Activated CD4-positive, alpha-beta memory T cell treated with anti-CD3 and anti-CD28 coated beads, Interleukin-2, amount 10 ng/mL, durations not matched to agents 7 days and 5 days (primary cell): ENCODE results near the gene MED13. TPM values are rescaled to one million over a fixed set of nuclear protein-coding genes. Genes with fewer than 3 reads are reported as not detected.

ENCODE experiments used
- CTCF ChIA-PET: fragments of 350-600 bp; sonication (Branson Sonifier 250); formaldehyde crosslinking; loops from one replicate; lab custom pipeline; 2021; ENCODE audit warnings: antibody characterized with exemption, inconsistent platforms; lab: Charles Lee
- POLR2A ChIA-PET: fragments of 350-600 bp; sonication (Branson Sonifier 250); formaldehyde crosslinking; loops from one replicate; lab custom pipeline; 2021; ENCODE audit warnings: antibody characterized with exemption; lab: Charles Lee
- DNase-seq: peaks from one replicate; pipeline ENCODE4 v3.0.0-alpha.2; 2020
- H3K27ac Mint-ChIP-seq: one replicate; pipeline ENCODE4 v1.8.0; 2021; ENCODE audit warnings: mild to moderate bottlenecking, mixed read lengths
- H3K27me3 Mint-ChIP-seq: one replicate; pipeline ENCODE4 v1.8.0; 2021; ENCODE audit warnings: mixed read lengths
- H3K36me3 Mint-ChIP-seq: one replicate; pipeline ENCODE4 v1.8.0; 2021; ENCODE audit warnings: low read depth, mixed read lengths
- H3K4me1 Mint-ChIP-seq: one replicate; pipeline ENCODE4 v1.8.0; 2021; ENCODE audit warnings: mixed read lengths
- H3K4me3 Mint-ChIP-seq: one replicate; pipeline ENCODE4 v1.8.0; 2021; ENCODE audit warnings: mild to moderate bottlenecking, mixed read lengths
- H3K9me3 Mint-ChIP-seq: one replicate; pipeline ENCODE4 v1.8.0; 2021; ENCODE audit warnings: mixed read lengths
- total RNA-seq, 2 experiments: library from RNA; stranded (reverse); gene quantifications; one replicate each; pipeline ENCODE4 v1.2.3, GENCODE V29; 2021

The MED13 gene
- 10 to 100 TPM; 54.0 to 54.8 TPM for total RNA-seq

- no peaks in the 10 kb centered on the region for H3K9me3 Mint-ChIP-seq
- H3K4me1 Mint-ChIP-seq: peaks cover 37% of the 10 kb centered on the region
- peak within 1 kb of the TSS; percentile 94 for H3K4me3 Mint-ChIP-seq
- H3K27ac Mint-ChIP-seq: peak within 1 kb of the TSS; percentile 96
- H3K36me3 Mint-ChIP-seq: peaks cover 37% of the 10 kb centered on the region
- H3K27me3 Mint-ChIP-seq: no peaks in the 10 kb centered on the region
- ChIA-PET CTCF (interaction anchor here (0.7 to 1.6 kb wide), 29 partner anchors 11 to 653 kb away, joined by 3 to 26 read pairs (median 4); partner anchors contain the start of gene BRIP1), POLR2A (interaction anchor here (0.6 to 3.3 kb wide), 8 partner anchors 19 to 1387 kb away, joined by 3 to 55 read pairs (median 4); partner anchors contain the start of genes BCAS3, BRIP1 and INTS2)
- DNase-seq: peak; percentile 66
Measured at GRCh38 chr17:62064791-62065563, at the start of gene MED13. Gene MED13, minus strand, starts transcription at chr17:62065278. Its CDS starts 73 bp downstream, at chr17:62065205.

- Mint-ChIP-seq H3K4me3 (no peak overlapping the region), H3K9me3 (no peaks in the 10 kb centered on the region), H3K27me3 (no peaks in the 10 kb centered on the region), H3K27ac (no peak overlapping the region), H3K36me3 (no peaks in the 10 kb centered on the region), H3K4me1 (peaks cover 3% of the 10 kb centered on the region)
- POLR2A ChIA-PET: interaction anchor here (0.7 kb wide), 1 partner anchor 386 kb away, joined by 4 read pairs; no protein-coding TSS in a partner anchor
- DNase-seq: no peak
- CTCF ChIA-PET: interaction anchor here (1.5 to 1.8 kb wide), 2 partner anchors 10 to 47 kb away, joined by 4 read pairs; no protein-coding TSS in a partner anchor
Measured at GRCh38 chr17:62112229-62112628, 47.2 kb upstream of the MED13 start.

GRCh38 chr17:62111562-62112171 lies 46.6 kb upstream of the MED13 start:
- ChIA-PET POLR2A (interaction anchor here (0.7 kb wide), 1 partner anchor 385 kb away, joined by 4 read pairs; no protein-coding TSS in a partner anchor), CTCF (interaction anchor here (1.8 kb wide), 1 partner anchor 46 kb away, joined by 4 read pairs; no protein-coding TSS in a partner anchor)

GRCh38 chr17:62110923-62111484 lies 45.9 kb upstream of the MED13 start:
- CTCF ChIA-PET: interaction anchor here (1.8 to 2.2 kb wide), 2 partner anchors 45 to 476 kb away, joined by 4 to 13 read pairs; no protein-coding TSS in a partner anchor
- POLR2A ChIA-PET: no interaction called here
- no peak overlapping the region for H3K27ac Mint-ChIP-seq
- H3K27me3 Mint-ChIP-seq: no peaks in the 10 kb centered on the region
- no peaks in the 10 kb centered on the region for H3K36me3 Mint-ChIP-seq
- H3K9me3 Mint-ChIP-seq: no peaks in the 10 kb centered on the region
- DNase-seq: no peak
- H3K4me3 Mint-ChIP-seq: no peak overlapping the region
- peaks cover 3% of the 10 kb centered on the region for H3K4me1 Mint-ChIP-seq

More at GRCh38 chr17:62111562-62112171, 46.6 kb upstream of the MED13 start:
- Mint-ChIP-seq H3K36me3 (no peaks in the 10 kb centered on the region), H3K9me3 (no peaks in the 10 kb centered on the region), H3K27ac (no peak overlapping the region), H3K4me1 (peaks cover 3% of the 10 kb centered on the region), H3K27me3 (no peaks in the 10 kb centered on the region), H3K4me3 (no peak overlapping the region)
- no peak for DNase-seq

GRCh38 chr17:62109924-62110323 lies 44.8 kb upstream of the MED13 start:
- CTCF ChIA-PET: interaction anchor here (0.5 to 2.2 kb wide), 34 partner anchors 9 to 475 kb away, joined by 3 to 26 read pairs (median 5); partner anchors contain the start of gene BRIP1
- no peak overlapping the region for H3K4me3 Mint-ChIP-seq

GRCh38 chr17:62109378-62109902 lies 44.4 kb upstream of the MED13 start:
- Mint-ChIP-seq H3K9me3 (no peaks in the 10 kb centered on the region), H3K36me3 (no peaks in the 10 kb centered on the region), H3K27me3 (peaks cover 3% of the 10 kb centered on the region), H3K4me1 (peaks cover 3% of the 10 kb centered on the region), H3K4me3 (no peak overlapping the region), H3K27ac (no peak overlapping the region)
- CTCF ChIA-PET: interaction anchor here (0.5 to 2.2 kb wide), 37 partner anchors 10 to 474 kb away, joined by 3 to 26 read pairs (median 5); partner anchors contain the start of gene BRIP1
- DNase-seq: peak; percentile 76
- POLR2A ChIA-PET: interaction anchor here (0.9 to 1.5 kb wide), 7 partner anchors 10 to 246 kb away, joined by 3 to 4 read pairs (median 3); partner anchors contain the start of genes BRIP1 and MED13

More at GRCh38 chr17:62109924-62110323, 44.8 kb upstream of the MED13 start:
- POLR2A ChIA-PET: interaction anchor here (0.9 to 1.5 kb wide), 6 partner anchors 11 to 247 kb away, joined by 3 to 4 read pairs (median 4); partner anchors contain the start of genes BRIP1 and MED13
- Mint-ChIP-seq H3K4me1 (peaks cover 3% of the 10 kb centered on the region), H3K27me3 (peaks cover 3% of the 10 kb centered on the region), H3K27ac (no peak overlapping the region), H3K9me3 (no peaks in the 10 kb centered on the region), H3K36me3 (no peaks in the 10 kb centered on the region)
- DNase-seq: no peak

- ChIA-PET POLR2A (no interaction called here), CTCF (no interaction called here)
- no peak overlapping the region for H3K4me3 Mint-ChIP-seq
- H3K9me3 Mint-ChIP-seq: no peaks in the 10 kb centered on the region
- H3K36me3 Mint-ChIP-seq: no peaks in the 10 kb centered on the region
- no peak for DNase-seq
- H3K4me1 Mint-ChIP-seq: peaks cover under 1% of the 10 kb centered on the region
- H3K27me3 Mint-ChIP-seq: peaks cover 3% of the 10 kb centered on the region
- no peak overlapping the region for H3K27ac Mint-ChIP-seq
Measured at GRCh38 chr17:62105861-62106260, 40.8 kb upstream of the MED13 start.

GRCh38 chr17:62105357-62105756 lies 40.3 kb upstream of the MED13 start:
- Mint-ChIP-seq H3K36me3 (no peaks in the 10 kb centered on the region), H3K4me3 (no peak overlapping the region), H3K27me3 (peaks cover 3% of the 10 kb centered on the region), H3K9me3 (no peaks in the 10 kb centered on the region), H3K27ac (no peak overlapping the region), H3K4me1 (peaks cover 2% of the 10 kb centered on the region)
- CTCF ChIA-PET: no interaction called here
- POLR2A ChIA-PET: no interaction called here
- no peak for DNase-seq

- H3K4me1 Mint-ChIP-seq: peaks cover 27% of the 10 kb centered on the region
- POLR2A ChIA-PET: interaction anchor here (1.0 kb wide), 1 partner anchor 20 kb away, joined by 3 read pairs; no protein-coding TSS in a partner anchor
- H3K27ac Mint-ChIP-seq: no peak overlapping the region
- H3K27me3 Mint-ChIP-seq: peaks cover 3% of the 10 kb centered on the region
- CTCF ChIA-PET: no interaction called here
- H3K36me3 Mint-ChIP-seq: no peaks in the 10 kb centered on the region
- no peaks in the 10 kb centered on the region for H3K9me3 Mint-ChIP-seq
- no peak overlapping the region for H3K4me3 Mint-ChIP-seq
- DNase-seq: no peak
Measured at GRCh38 chr17:62101515-62101914, 36.4 kb upstream of the MED13 start.

- Mint-ChIP-seq H3K27me3 (peaks cover 3% of the 10 kb centered on the region), H3K4me1 (peaks cover 27% of the 10 kb centered on the region), H3K27ac (no peak overlapping the region), H3K4me3 (no peak overlapping the region), H3K9me3 (no peaks in the 10 kb centered on the region), H3K36me3 (no peaks in the 10 kb centered on the region)
- ChIA-PET CTCF (no interaction called here), POLR2A (interaction anchor here (1.0 kb wide), 1 partner anchor 20 kb away, joined by 3 read pairs; no protein-coding TSS in a partner anchor)
- no peak for DNase-seq
Measured at GRCh38 chr17:62101090-62101489, 36.0 kb upstream of the MED13 start.

- CTCF ChIA-PET: no interaction called here
- no peaks in the 10 kb centered on the region for H3K36me3 Mint-ChIP-seq
- no peak overlapping the region for H3K4me3 Mint-ChIP-seq
- no peaks in the 10 kb centered on the region for H3K27me3 Mint-ChIP-seq
- no peaks in the 10 kb centered on the region for H3K9me3 Mint-ChIP-seq
- no peak overlapping the region for H3K27ac Mint-ChIP-seq
- DNase-seq: no peak
- H3K4me1 Mint-ChIP-seq: peaks cover 27% of the 10 kb centered on the region
- POLR2A ChIA-PET: interaction anchor here (1.1 kb wide), 1 partner anchor 10 kb away, joined by 4 read pairs; no protein-coding TSS in a partner anchor
Measured at GRCh38 chr17:62100055-62100454, 35.0 kb upstream of the MED13 start.

GRCh38 chr17:62099532-62099931 lies 34.5 kb upstream of the MED13 start:
- Mint-ChIP-seq H3K27me3 (no peaks in the 10 kb centered on the region), H3K27ac (no peak overlapping the region), H3K9me3 (no peaks in the 10 kb centered on the region), H3K4me1 (peaks cover 27% of the 10 kb centered on the region), H3K36me3 (no peaks in the 10 kb centered on the region), H3K4me3 (no peak overlapping the region)
- DNase-seq: no peak
- POLR2A ChIA-PET: interaction anchor here (1.1 kb wide), 1 partner anchor 10 kb away, joined by 4 read pairs; no protein-coding TSS in a partner anchor
- CTCF ChIA-PET: interaction anchor here (0.9 kb wide), 1 partner anchor 10 kb away, joined by 4 read pairs; no protein-coding TSS in a partner anchor
